Measurements from ENCODE around the gene IL20RA. TPM values are rescaled to one million over a fixed set of nuclear protein-coding genes. Genes with fewer than 3 reads are reported as not detected.

The IL20RA gene
- total and polyA plus RNA-seq, 2 of the 8 experiments (the other 6 are each of a cell fraction or from before 2014, with no cell fraction given) = 1.3 to 1.7 TPM

- H3K36me3 ChIP-seq (ENCODE audit: control insufficient read depth in 2 of 4, insufficient read depth in 4 of 4, low read length in 3 of 4) = no peaks in the 10 kb centered on the region
- H4K20me1 ChIP-seq (replicated peaks in 1 of 2; ENCODE audit: control insufficient read depth in 1 of 2, insufficient read depth in 2 of 2, low read length in 2 of 2) = no peaks in the 10 kb centered on the region
- H2BK15ac ChIP-seq (ENCODE audit: low read length) = no peak overlapping the region
- no peak overlapping the region for H3K23ac ChIP-seq (ENCODE audit: insufficient read length)
- H3K27ac ChIP-seq (ENCODE audit: low read depth, low read length) = no peak overlapping the region
- H3K23me2 ChIP-seq (ENCODE audit: low read depth, low read length) = no peaks in the 10 kb centered on the region; the same call in 1 of the 2 replicates
- no peaks in the 10 kb centered on the region for H3K4me1 ChIP-seq (replicated peaks in 1 of 4; ENCODE audit: control insufficient read depth in 3 of 4, insufficient read depth in 4 of 4, low read length in 3 of 4)
- WGBS, 2 experiments (ENCODE audit: extremely low coverage in 1 of 2, insufficient coverage in 1 of 2, insufficient read length in 1 of 2, insufficient replicate concordance in 2 of 2, low coverage in 1 of 2, low lambda C conversion rate in 2 of 2, missing lambda C conversion rate in 1 of 2) = 91% methylated on average over 3 of the region's 3 CpGs; no CpG with 5 or more reads in 1 of the 2 experiments
- H3K18ac ChIP-seq (ENCODE audit: extremely low read depth, low read length) = no peak overlapping the region
- no peaks in the 10 kb centered on the region for H3K79me2 ChIP-seq (ENCODE audit: control insufficient read depth in 1 of 2, insufficient read depth in 2 of 2, low read length in 2 of 2)
- H3K27me3 ChIP-seq (replicated peaks in 1 of 4; ENCODE audit: control insufficient read depth in 3 of 4, extremely low read depth in 1 of 4, insufficient read depth in 3 of 4, low read length in 3 of 4) = no peaks in the 10 kb centered on the region
- H2BK120ac ChIP-seq (replicated peaks; ENCODE audit: low read depth, low read length) = no peak overlapping the region
- ChIA-PET CTCF (ENCODE audit: partially characterized antibody) (interaction anchor here (0.7 kb wide), 1 partner anchor 81 kb away, joined by 3 read pairs; no protein-coding TSS in a partner anchor), POLR2A (ENCODE audit: partially characterized antibody) (no interaction called here)
- no peaks in the 10 kb centered on the region for H3K79me1 ChIP-seq (ENCODE audit: low read depth, low read length)
- H4K5ac ChIP-seq (ENCODE audit: insufficient read length, low read depth, low read length) = no peak overlapping the region
- no peak overlapping the region for H3K56ac ChIP-seq (replicated peaks; ENCODE audit: insufficient read length, low read depth, low read length)
- H2AFZ ChIP-seq (ENCODE audit: low read length) = no peak overlapping the region
- no peak overlapping the region for H2BK12ac ChIP-seq (ENCODE audit: low read depth, low read length)
- no peak overlapping the region for H3K14ac ChIP-seq (ENCODE audit: insufficient read length)
- FAIRE-seq (no peak), DNase-seq (ENCODE audit: low read depth in 1 of 2, low spot score in 2 of 2) (no peak)
- H3K9ac ChIP-seq (replicated peaks in 1 of 4; ENCODE audit: extremely low read depth in 1 of 4, low read depth in 3 of 4, low read length in 3 of 4) = no peak overlapping the region
- no peak overlapping the region for H3K4me2 ChIP-seq (ENCODE audit: insufficient read depth in 1 of 2, low read depth in 2 of 2, low read length in 2 of 2)
- no peak overlapping the region for H2BK20ac ChIP-seq (ENCODE audit: low read length)
- H2AK5ac ChIP-seq (ENCODE audit: low read depth, low read length) = no peak overlapping the region
- no peak overlapping the region for H2BK5ac ChIP-seq (ENCODE audit: low read depth, low read length)
- H3K4ac ChIP-seq (replicated peaks; ENCODE audit: insufficient read length, low read depth, low read length) = no peak overlapping the region
- no peak overlapping the region for H4K91ac ChIP-seq (replicated peaks; ENCODE audit: insufficient read length, low read length)
- H4K8ac ChIP-seq (ENCODE audit: extremely low read depth, insufficient read depth, low read length) = no peak overlapping the region
- TF ChIP-seq CBX8 (IDR thresholded peaks at IDR 0.05; ENCODE audit: borderline replicate concordance, low read depth, low read length) = no peak
- no peak for TF ChIP-seq KDM1A (IDR thresholded peaks at IDR 0.05; ENCODE audit: borderline replicate concordance, low read length)
- TF ChIP-seq MAFK (IDR thresholded peaks at IDR 0.05; ENCODE audit: low read depth, low read length) = no peak
- TF ChIP-seq GTF2F1 (IDR thresholded peaks at IDR 0.05; ENCODE audit: borderline replicate concordance, low read depth, low read length) = no peak
- no peak for TF ChIP-seq SAP30 (IDR thresholded peaks at IDR 0.05; ENCODE audit: insufficient read depth, insufficient replicate concordance, low read length)
- TF ChIP-seq, protein P1, sequence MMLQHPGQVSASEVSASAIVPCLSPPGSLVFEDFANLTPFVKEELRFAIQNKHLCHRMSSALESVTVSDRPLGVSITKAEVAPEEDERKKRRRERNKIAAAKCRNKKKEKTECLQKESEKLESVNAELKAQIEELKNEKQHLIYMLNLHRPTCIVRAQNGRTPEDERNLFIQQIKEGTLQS (IDR thresholded peaks at IDR 0.05; ENCODE audit: insufficient read depth, low read depth, low read length) = no peak
- no peak for TF ChIP-seq RAD21 (IDR thresholded peaks at IDR 0.05 in 1 of 2, conservative IDR thresholded peaks at IDR 0.05 in 1 of 2; ENCODE audit: low read depth in 2 of 2, low read length in 2 of 2)
- TF ChIP-seq, protein P2, sequence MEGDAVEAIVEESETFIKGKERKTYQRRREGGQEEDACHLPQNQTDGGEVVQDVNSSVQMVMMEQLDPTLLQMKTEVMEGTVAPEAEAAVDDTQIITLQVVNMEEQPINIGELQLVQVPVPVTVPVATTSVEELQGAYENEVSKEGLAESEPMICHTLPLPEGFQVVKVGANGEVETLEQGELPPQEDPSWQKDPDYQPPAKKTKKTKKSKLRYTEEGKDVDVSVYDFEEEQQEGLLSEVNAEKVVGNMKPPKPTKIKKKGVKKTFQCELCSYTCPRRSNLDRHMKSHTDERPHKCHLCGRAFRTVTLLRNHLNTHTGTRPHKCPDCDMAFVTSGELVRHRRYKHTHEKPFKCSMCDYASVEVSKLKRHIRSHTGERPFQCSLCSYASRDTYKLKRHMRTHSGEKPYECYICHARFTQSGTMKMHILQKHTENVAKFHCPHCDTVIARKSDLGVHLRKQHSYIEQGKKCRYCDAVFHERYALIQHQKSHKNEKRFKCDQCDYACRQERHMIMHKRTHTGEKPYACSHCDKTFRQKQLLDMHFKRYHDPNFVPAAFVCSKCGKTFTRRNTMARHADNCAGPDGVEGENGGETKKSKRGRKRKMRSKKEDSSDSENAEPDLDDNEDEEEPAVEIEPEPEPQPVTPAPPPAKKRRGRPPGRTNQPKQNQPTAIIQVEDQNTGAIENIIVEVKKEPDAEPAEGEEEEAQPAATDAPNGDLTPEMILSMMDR (IDR thresholded peaks at IDR 0.05; ENCODE audit: control extremely low read depth in 1 of 3, insufficient read depth in 1 of 3, low read depth in 1 of 3, low read length in 3 of 3) = no peak
- H3K4me3 ChIP-seq (ENCODE audit: extremely low read depth in 1 of 4, insufficient read depth in 2 of 4, low read depth in 3 of 4, low read length in 4 of 4) = no peak overlapping the region
- H3K9me3 ChIP-seq (ENCODE audit: insufficient read depth in 2 of 2, low read depth in 1 of 2, low read length in 1 of 2) = no peaks in the 10 kb centered on the region
Measured at GRCh38 chr6:137058037-137058436, 13.3 kb upstream of the IL20RA start.
